Measurements from ENCODE around the gene CCDC159.
A peak's percentile ranks its signal among the peaks of the same experiment; 100 is the strongest.
"Not testable (repeated sequence)": the region's sequence is repeated elsewhere in the genome, so short reads cannot be mapped to it uniquely, and the experiment has no call there.

The CCDC159 gene

DNA sequence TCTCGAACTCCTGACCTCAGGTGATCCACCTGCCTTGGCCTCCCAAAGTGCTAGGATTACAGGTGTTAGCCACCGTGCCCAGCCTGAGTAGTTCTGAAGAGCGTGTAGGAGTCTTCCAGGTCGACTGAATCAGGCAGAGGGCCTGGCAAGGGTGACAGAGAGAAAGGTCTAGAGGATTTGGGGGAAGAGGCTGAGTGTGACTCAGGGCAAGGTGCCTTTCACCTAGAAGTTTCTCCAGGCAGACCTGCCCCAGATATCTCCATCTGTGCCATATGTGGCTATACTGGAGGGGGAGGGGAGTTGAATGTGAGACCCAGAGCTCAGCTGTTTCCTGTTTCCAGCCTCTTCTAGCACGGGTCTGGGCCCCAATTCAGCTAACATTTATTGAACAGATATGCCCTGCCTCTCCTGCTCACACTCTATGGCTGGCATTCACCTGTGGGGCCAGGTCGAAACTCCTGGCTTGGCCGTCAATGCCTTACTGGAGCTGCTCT lies 1.3 kb downstream of the CCDC159 start:
- peaks cover 6 to 7% of the 10 kb centered on the region in 2 experiments for H3K4me1 ChIP-seq (ENCODE audit: control insufficient read depth in 1 of 2, insufficient read depth in 2 of 2, low read length in 2 of 2)
- no peak overlapping the region for H2AFZ ChIP-seq (ENCODE audit: insufficient read depth, low read length, poor library complexity)
- H2AK5ac ChIP-seq (ENCODE audit: low read length) = no peak overlapping the region
- no peak overlapping the region for H2BK12ac ChIP-seq (ENCODE audit: low read length)
- DNase-seq = no peak
- H3K27me3 ChIP-seq (ENCODE audit: insufficient read depth, low read length) = no peaks in the 10 kb centered on the region
- no peak overlapping the region for H3K4ac ChIP-seq (ENCODE audit: low read depth, low read length)
- H3K23ac ChIP-seq (ENCODE audit: low read length) = no peak overlapping the region
- WGBS (ENCODE audit: extremely low coverage, insufficient coverage, insufficient read length) = no CpG with 5 or more reads among the region's 7 CpGs
- H3K36me3 ChIP-seq (ENCODE audit: control insufficient read depth in 1 of 2, insufficient read depth in 2 of 2, low read length in 2 of 2) = no peaks in the 10 kb centered on the region
- H4K12ac ChIP-seq (ENCODE audit: low read depth, low read length) = no peak overlapping the region
- H2BK5ac ChIP-seq (ENCODE audit: low read depth, low read length, poor library complexity) = no peak overlapping the region
- H3K79me2 ChIP-seq (ENCODE audit: control insufficient read depth, insufficient read depth, low read length, poor library complexity) = no peaks in the 10 kb centered on the region
- no peak overlapping the region for H3K18ac ChIP-seq (ENCODE audit: low read length)
- no peak overlapping the region for H3K14ac ChIP-seq (ENCODE audit: low read length)
- H3K27ac ChIP-seq (ENCODE audit: low read depth, low read length) = no peak overlapping the region
- peaks cover 3% of the 10 kb centered on the region for H3K79me1 ChIP-seq (ENCODE audit: low read length)
- peaks cover 11% of the 10 kb centered on the region for H3K9me3 ChIP-seq (ENCODE audit: insufficient read depth, low read depth, low read length)
- H4K91ac ChIP-seq (ENCODE audit: low read depth, low read length) = no peak overlapping the region
- no peak overlapping the region for H3K9ac ChIP-seq (ENCODE audit: low read length)
- H4K8ac ChIP-seq (ENCODE audit: low read depth, low read length) = no peak overlapping the region
- no peak overlapping the region for H2BK120ac ChIP-seq (ENCODE audit: insufficient read depth, low read length, poor library complexity)
- H3K4me3 ChIP-seq (ENCODE audit: low read depth, low read length) = no peak overlapping the region
- no peak overlapping the region for H3K4me2 ChIP-seq (ENCODE audit: low read length)

GRCh38 chr19:11349171-11349570 lies 2.9 kb downstream of the CCDC159 start:
- Histone ChIP-seq H3K4ac (ENCODE audit: low read depth, low read length) (no peak overlapping the region), H3K23ac (ENCODE audit: low read length) (no peak overlapping the region), H4K12ac (ENCODE audit: low read depth, low read length) (no peak overlapping the region), H2BK12ac (ENCODE audit: low read length) (no peak overlapping the region), H3K27me3 (ENCODE audit: insufficient read depth, low read length) (no peaks in the 10 kb centered on the region), H3K79me1 (ENCODE audit: low read length) (peaks cover 3% of the 10 kb centered on the region), H3K36me3 (ENCODE audit: control insufficient read depth in 1 of 2, insufficient read depth in 2 of 2, low read length in 2 of 2) (no peaks in the 10 kb centered on the region), H3K4me3 (ENCODE audit: low read depth, low read length) (no peak overlapping the region), H3K4me2 (ENCODE audit: low read length) (no peak overlapping the region), H3K9me3 (ENCODE audit: insufficient read depth, low read depth, low read length) (peaks cover 11% of the 10 kb centered on the region), H4K91ac (ENCODE audit: low read depth, low read length) (no peak overlapping the region), H4K8ac (ENCODE audit: low read depth, low read length) (no peak overlapping the region), H2AFZ (ENCODE audit: insufficient read depth, low read length, poor library complexity) (no peak overlapping the region), H2BK120ac (ENCODE audit: insufficient read depth, low read length, poor library complexity) (no peak overlapping the region), H3K27ac (ENCODE audit: low read depth, low read length) (no peak overlapping the region), H3K79me2 (ENCODE audit: control insufficient read depth, insufficient read depth, low read length, poor library complexity) (no peaks in the 10 kb centered on the region), H3K9ac (ENCODE audit: low read length) (no peak overlapping the region), H2BK5ac (ENCODE audit: low read depth, low read length, poor library complexity) (no peak overlapping the region), H3K4me1 (ENCODE audit: control insufficient read depth in 1 of 2, insufficient read depth in 2 of 2, low read length in 2 of 2) (peaks cover 6 to 7% of the 10 kb centered on the region in 2 experiments), H3K14ac (ENCODE audit: low read length) (no peak overlapping the region), H3K18ac (ENCODE audit: low read length) (no peak overlapping the region), H2AK5ac (ENCODE audit: low read length) (no peak overlapping the region)
- no CpG with 5 or more reads among the region's 4 CpGs for WGBS (ENCODE audit: extremely low coverage, insufficient coverage, insufficient read length)
- no peak for DNase-seq

- H4K12ac ChIP-seq (ENCODE audit: low read depth, low read length); DNase-seq; H3K27ac ChIP-seq (ENCODE audit: low read depth, low read length); H3K9me3 ChIP-seq (ENCODE audit: insufficient read depth, low read depth, low read length); H4K91ac ChIP-seq (ENCODE audit: low read depth, low read length); H2BK120ac ChIP-seq (ENCODE audit: insufficient read depth, low read length, poor library complexity); H3K4me1 ChIP-seq (ENCODE audit: control insufficient read depth in 1 of 2, insufficient read depth in 2 of 2, low read length in 2 of 2); H2AK5ac ChIP-seq (ENCODE audit: low read length); H3K27me3 ChIP-seq (ENCODE audit: insufficient read depth, low read length); H2BK12ac ChIP-seq (ENCODE audit: low read length); H3K9ac ChIP-seq (ENCODE audit: low read length); H3K4ac ChIP-seq (ENCODE audit: low read depth, low read length); H2BK5ac ChIP-seq (ENCODE audit: low read depth, low read length, poor library complexity); H3K14ac ChIP-seq (ENCODE audit: low read length); H2AFZ ChIP-seq (ENCODE audit: insufficient read depth, low read length, poor library complexity); H3K79me2 ChIP-seq (ENCODE audit: control insufficient read depth, insufficient read depth, low read length, poor library complexity); H3K4me2 ChIP-seq (ENCODE audit: low read length); H3K18ac ChIP-seq (ENCODE audit: low read length); H3K36me3 ChIP-seq (ENCODE audit: control insufficient read depth in 1 of 2, insufficient read depth in 2 of 2, low read length in 2 of 2); H3K79me1 ChIP-seq (ENCODE audit: low read length); H4K8ac ChIP-seq (ENCODE audit: low read depth, low read length); H3K23ac ChIP-seq (ENCODE audit: low read length); H3K4me3 ChIP-seq (ENCODE audit: low read depth, low read length): not testable (repeated sequence)
- WGBS (ENCODE audit: extremely low coverage, insufficient coverage, insufficient read length) = no CpG with 5 or more reads among the region's 4 CpGs
These were observed 7.8 kb downstream of the CCDC159 start for GRCh38 chr19:11354102-11354501.

DNA sequence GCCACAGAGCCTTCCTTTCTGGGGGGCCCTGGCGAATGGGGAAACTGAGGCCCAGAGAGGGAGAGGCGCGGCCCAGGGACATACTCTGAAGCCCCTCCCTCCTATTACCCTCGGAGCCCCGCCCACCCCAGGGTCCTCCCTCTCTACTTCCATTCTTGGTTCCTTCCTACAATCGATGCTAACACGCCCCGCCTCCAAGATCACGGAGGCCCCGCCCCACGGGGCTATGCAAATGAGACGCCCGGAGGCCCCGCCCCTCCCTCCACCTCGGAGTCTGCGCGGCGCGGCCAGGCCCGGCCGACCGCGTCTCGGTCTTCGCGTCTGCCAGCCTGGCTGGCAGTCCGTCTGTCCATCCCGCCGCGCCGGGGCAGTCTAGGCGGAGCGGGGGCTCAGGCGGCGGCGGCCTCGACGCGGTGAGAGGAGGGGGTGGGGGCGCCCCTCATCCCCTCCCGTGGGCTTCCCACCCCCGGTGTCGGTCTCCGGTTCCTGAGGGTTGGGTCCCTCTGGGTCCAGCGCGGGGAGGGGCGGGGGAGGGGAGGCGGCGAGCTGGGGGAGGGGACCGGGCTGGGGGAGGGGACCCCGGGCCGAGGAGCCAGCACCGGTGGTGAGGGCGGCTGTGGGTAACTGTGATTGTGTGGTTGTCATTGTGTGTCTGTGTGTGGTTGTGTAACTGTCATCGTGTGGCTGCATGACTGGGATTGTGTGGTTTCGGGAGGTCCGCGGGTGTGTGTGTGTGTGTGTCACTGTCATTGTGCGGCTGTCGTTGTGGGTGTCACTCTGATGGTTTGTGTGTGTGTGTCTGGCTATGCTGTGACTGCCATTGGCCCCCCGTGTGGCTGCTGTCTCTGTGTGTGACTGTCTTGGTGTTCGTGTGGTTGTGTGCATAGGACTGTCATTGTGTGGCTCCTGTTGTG lies 9.1 kb downstream of the CCDC159 start, which contains the start of gene PLPPR2:
Gene PLPPR2, plus strand, starts transcription at position 273 of the 914 bp plus-strand sequence. CDS start 2,242 bp downstream, outside the sequence.
- Histone ChIP-seq H3K9me3 (ENCODE audit: insufficient read depth, low read depth, low read length) (peaks cover 6% of the 10 kb centered on the region), H2BK5ac (ENCODE audit: low read depth, low read length, poor library complexity) (no peak within 1 kb of the TSS), H2BK120ac (ENCODE audit: insufficient read depth, low read length, poor library complexity) (no peak within 1 kb of the TSS), H3K18ac (ENCODE audit: low read length) (no peak within 1 kb of the TSS), H2BK12ac (ENCODE audit: low read length) (no peak within 1 kb of the TSS), H4K91ac (ENCODE audit: low read depth, low read length) (no peak within 1 kb of the TSS), H3K4me2 (ENCODE audit: low read length) (peak within 1 kb of the TSS; percentile 60), H3K79me1 (ENCODE audit: low read length) (no peaks in the 10 kb centered on the region), H3K9ac (ENCODE audit: low read length) (no peak within 1 kb of the TSS), H3K4me3 (ENCODE audit: low read depth, low read length) (peak within 1 kb of the TSS; percentile 44), H4K8ac (ENCODE audit: low read depth, low read length) (peak within 1 kb of the TSS; percentile 68), H3K4ac (ENCODE audit: low read depth, low read length) (no peak within 1 kb of the TSS), H3K4me1 (ENCODE audit: control insufficient read depth in 1 of 2, insufficient read depth in 2 of 2, low read length in 2 of 2) (peaks cover 0 to 6% of the 10 kb centered on the region in 2 experiments), H2AFZ (ENCODE audit: insufficient read depth, low read length, poor library complexity) (no peak within 1 kb of the TSS), H3K36me3 (ENCODE audit: control insufficient read depth in 1 of 2, insufficient read depth in 2 of 2, low read length in 2 of 2) (no peaks in the 10 kb centered on the region), H2AK5ac (ENCODE audit: low read length) (no peak within 1 kb of the TSS), H4K12ac (ENCODE audit: low read depth, low read length) (no peak within 1 kb of the TSS), H3K79me2 (ENCODE audit: control insufficient read depth, insufficient read depth, low read length, poor library complexity) (no peaks in the 10 kb centered on the region), H3K27ac (ENCODE audit: low read depth, low read length) (no peak within 1 kb of the TSS), H3K14ac (ENCODE audit: low read length) (no peak within 1 kb of the TSS), H3K27me3 (ENCODE audit: insufficient read depth, low read length) (no peaks in the 10 kb centered on the region), H3K23ac (ENCODE audit: low read length) (no peak within 1 kb of the TSS)
- DNase-seq = peak; percentile 88 to 93
- no CpG with 5 or more reads among the region's 62 CpGs for WGBS (ENCODE audit: extremely low coverage, insufficient coverage, insufficient read length)

All from trophoblast cell (in vitro differentiated cells and primary cell).